ENCODE data around the gene C11orf65. TPM values are rescaled to one million over a fixed set of nuclear protein-coding genes. Genes with fewer than 3 reads are reported as not detected.

C11orf65 gene
- polyA plus RNA-seq, 3 donors, result not detected

DNA sequence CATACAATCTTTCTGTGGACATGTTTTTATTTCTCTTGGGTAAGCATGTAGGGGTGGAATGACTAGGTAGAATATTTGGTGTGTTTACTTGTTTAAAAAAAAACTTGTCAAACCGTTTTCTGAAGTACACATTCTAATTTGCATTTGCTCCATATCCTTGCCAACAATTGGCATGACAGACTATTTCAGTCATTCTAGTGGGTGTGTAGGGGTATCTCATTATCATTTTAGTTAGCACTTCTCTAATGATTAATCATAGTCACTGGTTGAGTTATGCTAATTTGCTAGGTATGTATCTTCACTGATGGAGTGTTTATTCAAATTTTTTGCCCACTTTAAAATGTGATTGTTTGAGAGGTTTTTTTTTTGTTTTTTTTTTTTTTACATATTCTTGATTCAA, 64.3 kb downstream of the C11orf65 start:
- intact Hi-C loops (cut with micrococcal nuclease), result no loop called here
- Histone ChIP-seq H3K9me3 (replicated peaks in 1 of 2; ENCODE audit: control insufficient read depth in 1 of 2, insufficient read depth in 1 of 2, low read length in 2 of 2) (no peaks in the 10 kb centered on the region), H3K4me1 (ENCODE audit: control insufficient read depth in 1 of 2, insufficient read depth in 2 of 2, low read length in 2 of 2) (no peaks in the 10 kb centered on the region), H3K4me3 (replicated peaks in 1 of 3; ENCODE audit: low read depth in 2 of 3, low read length in 3 of 3) (no peak overlapping the region), H3K4me2 (replicated peaks; ENCODE audit: extremely low read depth, low read length, poor library complexity, severe bottlenecking) (no peak overlapping the region), H2AFZ (ENCODE audit: insufficient read depth, low read depth, low read length, poor library complexity, severe bottlenecking) (no peak overlapping the region), H3K9ac (ENCODE audit: insufficient read depth, low read length, poor library complexity, severe bottlenecking) (no peak overlapping the region), H4K20me1 (ENCODE audit: insufficient read depth, low read length) (no peaks in the 10 kb centered on the region), H3K27me3 (ENCODE audit: control insufficient read depth in 2 of 2, insufficient read depth in 2 of 2, low read length in 2 of 2) (no peaks in the 10 kb centered on the region), H3K79me2 (ENCODE audit: insufficient read depth, low read length) (no peaks in the 10 kb centered on the region), H3K27ac (ENCODE audit: low read depth in 1 of 2, low read length in 2 of 2) (no peak overlapping the region), H3K36me3 (replicated peaks in 1 of 2; ENCODE audit: control insufficient read depth in 1 of 2, insufficient read depth in 2 of 2, low read length in 2 of 2) (no peaks in the 10 kb centered on the region)
- Mint-ChIP-seq H3K36me3 (no peaks in the 10 kb centered on the region), H3K9me3 (peaks cover 0 to 2% (median 0%) of the 10 kb centered on the region in 7 donors), H3K27ac (no peak overlapping the region), H3K4me3 (no peak overlapping the region), H3K4me1 (no peaks in the 10 kb centered on the region), H3K27me3 (ENCODE audit: low read depth in 3 of 3) (peaks cover 0 to 2% (median 0%) of the 10 kb centered on the region in 3 donors)
- no peak for DNase-seq
- no CpG with 5 or more reads among the region's 1 CpG for WGBS (ENCODE audit: insufficient coverage)
- no peak for TF ChIP-seq CTCF (IDR thresholded peaks at IDR 0.05)

DNA sequence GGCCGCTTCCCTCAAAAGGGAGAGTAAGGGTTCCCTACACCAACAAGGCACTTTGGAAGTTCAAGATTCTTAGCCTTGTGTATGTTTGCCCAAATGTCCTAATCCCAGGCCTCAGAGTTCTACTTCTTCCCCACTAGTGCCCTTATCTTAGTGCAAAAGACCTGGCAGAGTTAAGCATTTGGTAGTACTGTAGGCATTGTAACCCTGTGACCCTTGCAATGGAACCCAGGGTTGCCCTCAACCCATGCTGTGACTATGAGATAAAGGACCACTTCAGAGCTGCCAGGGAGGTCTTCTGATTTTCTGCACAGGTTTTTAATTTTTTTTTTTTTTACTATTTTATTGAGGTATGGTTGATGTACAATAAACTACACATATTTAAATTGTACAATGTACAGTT, 65.1 kb downstream of the C11orf65 start:
- TF ChIP-seq CTCF (IDR thresholded peaks at IDR 0.05), result no peak
- H3K27me3 ChIP-seq (ENCODE audit: control insufficient read depth in 2 of 2, insufficient read depth in 2 of 2, low read length in 2 of 2), result no peaks in the 10 kb centered on the region
- Mint-ChIP-seq H3K4me3 (no peak overlapping the region), H3K27ac (no peak overlapping the region), H3K36me3 (no peaks in the 10 kb centered on the region), H3K9me3 (peaks cover 0 to 2% (median 0%) of the 10 kb centered on the region in 7 donors), H3K4me1 (no peaks in the 10 kb centered on the region), H3K27me3 (ENCODE audit: low read depth in 3 of 3) (peaks cover 0 to 2% (median 0%) of the 10 kb centered on the region in 3 donors)
- H3K36me3 ChIP-seq (replicated peaks in 1 of 2; ENCODE audit: control insufficient read depth in 1 of 2, insufficient read depth in 2 of 2, low read length in 2 of 2), result no peaks in the 10 kb centered on the region
- H3K79me2 ChIP-seq (ENCODE audit: insufficient read depth, low read length), result no peaks in the 10 kb centered on the region
- H3K4me2 ChIP-seq (replicated peaks; ENCODE audit: extremely low read depth, low read length, poor library complexity, severe bottlenecking), result no peak overlapping the region
- no peaks in the 10 kb centered on the region for H3K4me1 ChIP-seq (ENCODE audit: control insufficient read depth in 1 of 2, insufficient read depth in 2 of 2, low read length in 2 of 2)
- no peak overlapping the region for H2AFZ ChIP-seq (ENCODE audit: insufficient read depth, low read depth, low read length, poor library complexity, severe bottlenecking)
- no peak overlapping the region for H3K27ac ChIP-seq (ENCODE audit: low read depth in 1 of 2, low read length in 2 of 2)
- H3K4me3 ChIP-seq (replicated peaks in 1 of 3; ENCODE audit: low read depth in 2 of 3, low read length in 3 of 3), result no peak overlapping the region
- intact Hi-C loops (cut with micrococcal nuclease), result no loop called here
- no peaks in the 10 kb centered on the region for H4K20me1 ChIP-seq (ENCODE audit: insufficient read depth, low read length)
- no peak for DNase-seq
- H3K9me3 ChIP-seq (replicated peaks in 1 of 2; ENCODE audit: control insufficient read depth in 1 of 2, insufficient read depth in 1 of 2, low read length in 2 of 2), result no peaks in the 10 kb centered on the region
- no CpG with 5 or more reads among the region's 1 CpG for WGBS (ENCODE audit: insufficient coverage)
- H3K9ac ChIP-seq (ENCODE audit: insufficient read depth, low read length, poor library complexity, severe bottlenecking), result no peak overlapping the region

Measured in CD14-positive monocyte (primary cell).